ENCODE data around the gene ZC3H12A. TPM values are rescaled to one million over a fixed set of nuclear protein-coding genes. Genes with fewer than 3 reads are reported as not detected.
A peak's percentile ranks its signal among the peaks of the same experiment; 100 is the strongest.

Gene ZC3H12A
- total and polyA plus RNA-seq, 2 of the 8 experiments (the other 6 are each of a cell fraction or from before 2014, with no cell fraction given), result 7.4 to 10.0 TPM

- WGBS, 2 experiments (ENCODE audit: extremely low coverage in 1 of 2, insufficient coverage in 1 of 2, insufficient read length in 1 of 2, insufficient replicate concordance in 2 of 2, low coverage in 1 of 2, low lambda C conversion rate in 2 of 2, missing lambda C conversion rate in 1 of 2), result 92% methylated on average over 25 of the region's 26 CpGs; no CpG with 5 or more reads in 1 of the 2 experiments
- CTCF ChIA-PET (ENCODE audit: partially characterized antibody), result interaction anchor here (21.7 kb wide), 1 partner anchor 28 kb away, joined by 382 read pairs; no protein-coding TSS in a partner anchor
- FAIRE-seq, result no peak
Observed at GRCh38 chr1:37481289-37482003, 7.1 kb downstream of the ZC3H12A start.

More at GRCh38 chr1:37481289-37482003, 7.1 kb downstream of the ZC3H12A start:
- Histone ChIP-seq H2AK5ac (ENCODE audit: low read depth, low read length) (no peak overlapping the region), H2BK20ac (ENCODE audit: low read length) (no peak overlapping the region), H2BK15ac (ENCODE audit: low read length) (no peak overlapping the region), H3K4me3 (ENCODE audit: extremely low read depth in 1 of 4, insufficient read depth in 2 of 4, low read depth in 3 of 4, low read length in 4 of 4) (no peak overlapping the region), H3K56ac (replicated peaks; ENCODE audit: insufficient read length, low read depth, low read length) (no peak overlapping the region), H4K91ac (replicated peaks; ENCODE audit: insufficient read length, low read length) (no peak overlapping the region), H3K36me3 (ENCODE audit: control insufficient read depth in 2 of 4, insufficient read depth in 4 of 4, low read length in 3 of 4) (peaks cover 9 to 36% (median 26%) of the 10 kb centered on the region in 4 experiments; a peak in 7 of 8 replicates), H3K9me3 (ENCODE audit: insufficient read depth in 2 of 2, low read depth in 1 of 2, low read length in 1 of 2) (no peaks in the 10 kb centered on the region), H2BK5ac (ENCODE audit: low read depth, low read length) (no peak overlapping the region), H3K14ac (ENCODE audit: insufficient read length) (no peak overlapping the region), H4K5ac (ENCODE audit: insufficient read length, low read depth, low read length) (no peak overlapping the region), H3K4ac (replicated peaks; ENCODE audit: insufficient read length, low read depth, low read length) (no peak overlapping the region), H3K4me2 (ENCODE audit: insufficient read depth in 1 of 2, low read depth in 2 of 2, low read length in 2 of 2) (no peak overlapping the region), H2BK12ac (ENCODE audit: low read depth, low read length) (no peak overlapping the region), H3K27me3 (replicated peaks in 1 of 4; ENCODE audit: control insufficient read depth in 3 of 4, extremely low read depth in 1 of 4, insufficient read depth in 3 of 4, low read length in 3 of 4) (no peaks in the 10 kb centered on the region), H3K23me2 (ENCODE audit: low read depth, low read length) (no peaks in the 10 kb centered on the region), H2BK120ac (replicated peaks; ENCODE audit: low read depth, low read length) (no peak overlapping the region), H3K27ac (ENCODE audit: low read depth, low read length) (no peak overlapping the region), H3K9ac (replicated peaks in 1 of 4; ENCODE audit: extremely low read depth in 1 of 4, low read depth in 3 of 4, low read length in 3 of 4) (no peak overlapping the region), H3K23ac (ENCODE audit: insufficient read length) (no peak overlapping the region), H4K20me1 (replicated peaks in 1 of 2; ENCODE audit: control insufficient read depth in 1 of 2, insufficient read depth in 2 of 2, low read length in 2 of 2) (peaks cover 4 to 11% of the 10 kb centered on the region in 2 experiments), H3K18ac (ENCODE audit: extremely low read depth, low read length) (no peak overlapping the region), H2AFZ (ENCODE audit: low read length) (no peak overlapping the region), H3K79me2 (ENCODE audit: control insufficient read depth in 1 of 2, insufficient read depth in 2 of 2, low read length in 2 of 2) (peaks cover 0 to 15% of the 10 kb centered on the region in 2 experiments; a peak in 2 of 4 replicates), H4K8ac (ENCODE audit: extremely low read depth, insufficient read depth, low read length) (0 out of 2 replicates have a peak overlapping the region, but pooled peaks have one; percentile 11), H3K79me1 (ENCODE audit: low read depth, low read length) (peaks cover 8% of the 10 kb centered on the region; the same call in 1 of the 2 replicates), H3K4me1 (replicated peaks in 1 of 4; ENCODE audit: control insufficient read depth in 3 of 4, insufficient read depth in 4 of 4, low read length in 3 of 4) (peaks cover 0 to 27% (median 16%) of the 10 kb centered on the region in 4 experiments; a peak in 6 of 7 replicates)
- no peak for DNase-seq (ENCODE audit: low read depth in 1 of 2, low spot score in 2 of 2)
- POLR2A ChIA-PET (ENCODE audit: partially characterized antibody), result interaction anchor here (1.0 kb wide), 1 partner anchor 81 kb away, joined by 3 read pairs; no protein-coding TSS in a partner anchor
- no peak for TF ChIP-seq NRF1 (IDR thresholded peaks at IDR 0.05; ENCODE audit: low read depth, low read length)
- no peak for TF ChIP-seq SP2 (IDR thresholded peaks at IDR 0.05; ENCODE audit: low read length)
- no peak for TF ChIP-seq CBX8 (IDR thresholded peaks at IDR 0.05; ENCODE audit: borderline replicate concordance, low read depth, low read length)
- TF ChIP-seq HDAC6 (IDR thresholded peaks at IDR 0.05; ENCODE audit: low read depth, low read length), result no peak
- TF ChIP-seq POU5F1 (IDR thresholded peaks at IDR 0.05; ENCODE audit: low read depth, low read length), result no peak
- no peak for TF ChIP-seq BRCA1 (IDR thresholded peaks at IDR 0.05; ENCODE audit: low read depth, low read length)

Data from H1 (cell line).